H1 (cell line): ENCODE measurements around the gene RFC1. TPM values are rescaled to one million over a fixed set of nuclear protein-coding genes. Genes with fewer than 3 reads are reported as not detected.

Source experiments
- CHD7 ChIP-seq: fragments of 300-600 bp; sonication (generic); IDR thresholded peaks from 2 replicates; pipeline ENCODE4 v1.7.1; 2012; ENCODE audit warnings: low read length, moderate library complexity, mild to moderate bottlenecking, inconsistent platforms; ENCODE audit not compliant: insufficient replicate concordance
- EZH2 ChIP-seq: fragments of 200-600 bp; sonication (generic); IDR thresholded peaks from 2 replicates; pipeline ENCODE4 v1.7.1; 2012; ENCODE audit warnings: low read depth, mild to moderate bottlenecking, moderate library complexity, low read length, inconsistent platforms; ENCODE audit not compliant: severe bottlenecking
- JUN ChIP-seq: IDR thresholded peaks from 2 replicates; pipeline ENCODE4 v1.6.1; 2011; ENCODE audit warnings: low read depth, mild to moderate bottlenecking, improper control_type of control experiment, low read length
- KDM5A ChIP-seq: fragments of 200-600 bp; IDR thresholded peaks from 2 replicates; pipeline ENCODE4 v1.7.1; 2012; ENCODE audit warnings: mild to moderate bottlenecking, low read length, inconsistent platforms, mixed read lengths
- POLR2AphosphoS5 ChIP-seq: IDR thresholded peaks from 2 replicates; pipeline ENCODE4 v1.6.1; 2011; ENCODE audit warnings: low read depth, low read length
- RFX5 ChIP-seq: IDR thresholded peaks from 2 replicates; pipeline ENCODE4 v1.6.1; 2011; ENCODE audit warnings: low read depth, low read length, improper control_type of control experiment, borderline replicate concordance
- RXRA ChIP-seq: IDR thresholded peaks from 2 replicates; pipeline ENCODE4 v1.6.1; 2011; ENCODE audit warnings: low read depth, mild to moderate bottlenecking, low read length, moderate library complexity; ENCODE audit not compliant: insufficient read depth
- polyA plus RNA-seq, 7 experiments: library from polyadenylated mRNA; depleted of rRNA in 3 of 7; stranded (reverse) in 5 of 7; unstranded in 2 of 7; fragments of >200 nt in 5 of 7; fragments of 200-250 nt in 2 of 7; gene quantifications; 1 replicate in 5 of 7; 2 replicates in 1 of 7; 4 replicates in 1 of 7; pipeline versions ENCODE4 v1.2.1 to v1.2.3, GENCODE V29; 2011 to 2013; ENCODE audit warnings: missing spikeins in 2 of 7, mixed read lengths in 2 of 7
- total RNA-seq: library from RNA; stranded (reverse); fragmentation: NEBNext Ultra II Directional; extraction: Animal tissue kit (Norgen Biotek cat#: 25700); gene quantifications from 2 replicates; pipeline ENCODE4 v1.2.1, GENCODE V29; 2021
- TF ChIP-seq, protein P1 (sequence below): IDR thresholded peaks from 2 replicates; pipeline ENCODE4 v1.6.1; 2012; ENCODE audit warnings: inconsistent platforms

The RFC1 gene
- total and polyA plus RNA-seq, 2 of the 8 experiments (the other 6 are each of a cell fraction or from before 2014, with no cell fraction given), result 16.0 to 83.8 TPM

DNA sequence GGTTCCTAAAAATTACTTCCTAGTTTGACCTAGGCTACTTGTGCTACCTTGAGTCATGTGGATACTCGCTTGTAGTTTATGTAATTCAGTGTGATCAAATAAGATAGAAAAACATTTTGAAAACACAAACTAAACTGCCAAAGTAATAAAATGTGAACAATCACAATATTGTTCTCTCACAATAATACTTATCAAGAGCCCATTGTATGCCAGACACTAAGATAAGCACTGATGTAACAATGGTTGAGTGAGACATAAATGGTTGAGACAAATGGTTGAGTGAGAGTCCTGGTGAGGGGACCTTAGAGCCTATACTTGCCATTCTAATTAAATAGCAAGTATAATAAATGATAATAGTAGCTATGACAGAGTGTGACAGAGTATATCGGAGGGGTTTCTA, 41.7 kb downstream of the RFC1 start (continued):
- TF ChIP-seq CHD7 (no peak), RXRA (no peak), POLR2AphosphoS5 (no peak), EZH2 (no peak), KDM5A (no peak), JUN (no peak), RFX5 (no peak)
- TF ChIP-seq, protein P1, sequence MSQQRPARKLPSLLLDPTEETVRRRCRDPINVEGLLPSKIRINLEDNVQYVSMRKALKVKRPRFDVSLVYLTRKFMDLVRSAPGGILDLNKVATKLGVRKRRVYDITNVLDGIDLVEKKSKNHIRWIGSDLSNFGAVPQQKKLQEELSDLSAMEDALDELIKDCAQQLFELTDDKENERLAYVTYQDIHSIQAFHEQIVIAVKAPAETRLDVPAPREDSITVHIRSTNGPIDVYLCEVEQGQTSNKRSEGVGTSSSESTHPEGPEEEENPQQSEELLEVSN, result no peak
- TF ChIP-seq, all 59 proteins: peak for 0
